Prostate gland (tissue), 2 donors: Measurements from ENCODE around the gene POLD3.

Experiments used
- POLR2A ChIP-seq: fragments of 450-650 bp; IDR thresholded peaks from one replicate; pipeline ENCODE4 v1.6.1; 2016; ENCODE audit warnings: antibody characterized with exemption, mild to moderate bottlenecking
- TF ChIP-seq, protein P1 (sequence below), 4 experiments: fragments of 200-600 bp in 2 of 4; fragments of 450-650 bp in 2 of 4; sonication (generic) in 2 of 4; IDR thresholded peaks; 1 replicate in 3 of 4; 2 replicates in 1 of 4; pipeline ENCODE4 v1.5.1; 2016 to 2019; ENCODE audit warnings: antibody characterized with exemption in 4 of 4, mild to moderate bottlenecking in 2 of 4, moderate library complexity in 2 of 4

DNA sequence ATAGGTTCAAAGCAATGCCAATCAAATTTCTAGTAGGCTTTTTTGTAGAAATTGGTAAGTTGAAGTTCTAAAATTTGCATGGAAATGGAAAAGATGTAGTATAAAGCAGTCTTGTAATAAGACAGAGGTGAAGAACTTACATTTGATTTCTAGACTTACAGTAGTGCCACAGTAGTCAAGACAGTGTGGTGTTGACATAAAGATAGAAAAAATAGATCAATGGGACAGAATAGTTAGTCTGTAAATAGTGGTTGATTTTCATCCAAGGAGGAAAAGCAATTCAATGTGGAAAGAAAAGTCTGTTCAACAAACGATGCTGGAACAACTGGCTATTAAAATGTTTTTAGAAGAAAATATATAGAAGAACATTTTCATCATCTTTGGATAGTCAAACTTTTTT is 70.9 kb downstream of the POLD3 start:
- TF ChIP-seq, protein P1, sequence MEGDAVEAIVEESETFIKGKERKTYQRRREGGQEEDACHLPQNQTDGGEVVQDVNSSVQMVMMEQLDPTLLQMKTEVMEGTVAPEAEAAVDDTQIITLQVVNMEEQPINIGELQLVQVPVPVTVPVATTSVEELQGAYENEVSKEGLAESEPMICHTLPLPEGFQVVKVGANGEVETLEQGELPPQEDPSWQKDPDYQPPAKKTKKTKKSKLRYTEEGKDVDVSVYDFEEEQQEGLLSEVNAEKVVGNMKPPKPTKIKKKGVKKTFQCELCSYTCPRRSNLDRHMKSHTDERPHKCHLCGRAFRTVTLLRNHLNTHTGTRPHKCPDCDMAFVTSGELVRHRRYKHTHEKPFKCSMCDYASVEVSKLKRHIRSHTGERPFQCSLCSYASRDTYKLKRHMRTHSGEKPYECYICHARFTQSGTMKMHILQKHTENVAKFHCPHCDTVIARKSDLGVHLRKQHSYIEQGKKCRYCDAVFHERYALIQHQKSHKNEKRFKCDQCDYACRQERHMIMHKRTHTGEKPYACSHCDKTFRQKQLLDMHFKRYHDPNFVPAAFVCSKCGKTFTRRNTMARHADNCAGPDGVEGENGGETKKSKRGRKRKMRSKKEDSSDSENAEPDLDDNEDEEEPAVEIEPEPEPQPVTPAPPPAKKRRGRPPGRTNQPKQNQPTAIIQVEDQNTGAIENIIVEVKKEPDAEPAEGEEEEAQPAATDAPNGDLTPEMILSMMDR (IDR thresholded peaks at IDR 0.05), result no peak
- TF ChIP-seq POLR2A, result no peak
